H9 (cell line): ENCODE measurements around the gene APLF. TPM values are rescaled to one million over a fixed set of nuclear protein-coding genes. Genes with fewer than 3 reads are reported as not detected.

Experiments used
- DNase-seq: peaks from one replicate; pipeline ENCODE4 v3.0.0-alpha.2; 2017
- H2AFZ ChIP-seq: one replicate; pipeline ENCODE4 v1.6.1; 2013; ENCODE audit warnings: mild to moderate bottlenecking, low read length, control low read depth, moderate library complexity
- H2AK5ac ChIP-seq: 2 replicates; pipeline ENCODE4 v1.6.1; 2013; ENCODE audit warnings: low read length, control low read depth, mixed read lengths; ENCODE audit not compliant: insufficient read length
- H2BK120ac ChIP-seq: one replicate; pipeline ENCODE4 v1.6.1; 2013; ENCODE audit warnings: low read depth, mild to moderate bottlenecking, low read length, control low read depth, inconsistent platforms; ENCODE audit not compliant: poor library complexity, severe bottlenecking
- H2BK12ac ChIP-seq: 2 replicates; pipeline ENCODE4 v1.6.1; 2013; ENCODE audit warnings: low read length, control low read depth, mixed read lengths, low read depth; ENCODE audit not compliant: insufficient read length
- H2BK15ac ChIP-seq: 2 replicates; pipeline ENCODE4 v1.6.1; 2013; ENCODE audit warnings: low read depth, low read length, control low read depth
- H2BK20ac ChIP-seq: one replicate; pipeline ENCODE4 v1.6.1; 2013; ENCODE audit warnings: low read depth, mild to moderate bottlenecking, low read length, control low read depth, inconsistent platforms; ENCODE audit not compliant: poor library complexity, severe bottlenecking
- H2BK5ac ChIP-seq: 2 replicates; pipeline ENCODE4 v1.6.1; 2013; ENCODE audit warnings: low read length, control low read depth, mixed read lengths; ENCODE audit not compliant: insufficient read length
- H3K14ac ChIP-seq: 2 replicates; pipeline ENCODE4 v1.6.1; 2013; ENCODE audit warnings: low read length, control low read depth; ENCODE audit not compliant: insufficient read depth
- H3K18ac ChIP-seq: 2 replicates; pipeline ENCODE4 v1.6.1; 2013; ENCODE audit warnings: low read depth, mild to moderate bottlenecking, mixed read lengths, low read length, control low read depth; ENCODE audit not compliant: insufficient read length
- H3K23ac ChIP-seq: 2 replicates; pipeline ENCODE4 v1.6.1; 2013; ENCODE audit warnings: low read length, control low read depth, mixed read lengths, low read depth; ENCODE audit not compliant: insufficient read length
- H3K23me2 ChIP-seq: 2 replicates; pipeline ENCODE4 v1.6.1; 2013; ENCODE audit warnings: low read depth, mild to moderate bottlenecking, mixed read lengths, low read length, control low read depth; ENCODE audit not compliant: insufficient read length, poor library complexity, severe bottlenecking
- H3K27ac ChIP-seq: 2 replicates; pipeline ENCODE4 v1.5.1; 2013; ENCODE audit warnings: low read length, control low read depth, mixed read lengths, low read depth; ENCODE audit not compliant: insufficient read length
- H3K27me3 ChIP-seq: 2 replicates; pipeline ENCODE4 v1.6.1; 2013; ENCODE audit warnings: low read length, control low read depth, inconsistent platforms; ENCODE audit not compliant: insufficient read depth
- H3K4ac ChIP-seq: 2 replicates; pipeline ENCODE4 v1.6.1; 2013; ENCODE audit warnings: low read depth, mild to moderate bottlenecking, control low read depth, inconsistent platforms, low read length, moderate library complexity
- H3K4me1 ChIP-seq: 2 replicates; pipeline ENCODE4 v1.6.1; 2013; ENCODE audit warnings: low read length, control low read depth, inconsistent platforms; ENCODE audit not compliant: insufficient read depth
- H3K4me2 ChIP-seq: 2 replicates; pipeline ENCODE4 v1.6.1; 2013; ENCODE audit warnings: low read length, control low read depth, mixed read lengths; ENCODE audit not compliant: insufficient read length, insufficient read depth
- H3K56ac ChIP-seq: 2 replicates; pipeline ENCODE4 v1.6.1; 2013; ENCODE audit warnings: low read depth, mild to moderate bottlenecking, mixed read lengths, low read length, control low read depth; ENCODE audit not compliant: insufficient read length
- H3K79me1 ChIP-seq: 2 replicates; pipeline ENCODE4 v1.6.1; 2013; ENCODE audit warnings: low read depth, mild to moderate bottlenecking, moderate library complexity, low read length, control low read depth, inconsistent platforms; ENCODE audit not compliant: insufficient read depth, poor library complexity, severe bottlenecking
- H3K79me2 ChIP-seq: 2 replicates; pipeline ENCODE4 v1.6.1; 2013; ENCODE audit warnings: low read length, control low read depth, inconsistent platforms; ENCODE audit not compliant: insufficient read depth
- H3K9ac ChIP-seq: 2 replicates; pipeline ENCODE4 v1.6.1; 2013; ENCODE audit warnings: low read length, control low read depth, mixed read lengths; ENCODE audit not compliant: insufficient read length; ENCODE audit errors: extremely low read depth
- H3K9me3 ChIP-seq: one replicate; pipeline ENCODE4 v1.6.1; 2013; ENCODE audit warnings: low read depth, low read length, inconsistent platforms; ENCODE audit not compliant: control insufficient read depth
- H3T11ph ChIP-seq: one replicate; pipeline ENCODE4 v1.6.1; 2013; ENCODE audit warnings: mild to moderate bottlenecking, low read length, control low read depth, inconsistent platforms
- H4K20me1 ChIP-seq: one replicate; pipeline ENCODE4 v1.6.1; 2013; ENCODE audit not compliant: control insufficient read depth, insufficient read length, insufficient read depth
- H4K5ac ChIP-seq: 2 replicates; pipeline ENCODE4 v1.6.1; 2013; ENCODE audit warnings: low read depth, mild to moderate bottlenecking, mixed read lengths, low read length, control low read depth; ENCODE audit not compliant: insufficient read length
- H4K8ac ChIP-seq: replicated peaks from 2 replicates; pipeline ENCODE4 v1.6.1; 2013; ENCODE audit warnings: low read length, control low read depth, mixed read lengths, low read depth; ENCODE audit not compliant: insufficient read length
- H4K91ac ChIP-seq: 2 replicates; pipeline ENCODE4 v1.6.1; 2013; ENCODE audit warnings: low read depth, mild to moderate bottlenecking, moderate library complexity, mixed read lengths, low read length, control low read depth; ENCODE audit not compliant: insufficient read length
- H3K27ac Mint-ChIP-seq, 3 experiments: 2 replicates in 2 of 3; 3 replicates in 1 of 3; pipeline ENCODE4 v1.8.0; 2020 to 2021; ENCODE audit warnings: mixed read lengths in 3 of 3, mild to moderate bottlenecking in 1 of 3, moderate library complexity in 1 of 3
- H3K27me3 Mint-ChIP-seq: 2 replicates; pipeline ENCODE4 v1.8.0; 2021; ENCODE audit warnings: low read depth, mild to moderate bottlenecking, moderate library complexity, mixed read lengths
- H3K36me3 Mint-ChIP-seq, 3 experiments: 2 replicates in 2 of 3; 3 replicates in 1 of 3; pipeline ENCODE4 v1.8.0; 2020 to 2021; ENCODE audit warnings: low read depth in 3 of 3, mixed read lengths in 3 of 3; ENCODE audit not compliant: insufficient read depth in 1 of 3
- H3K4me1 Mint-ChIP-seq, 2 experiments: 2 replicates each; pipeline ENCODE4 v1.8.0; 2020; ENCODE audit warnings: mixed read lengths in 2 of 2
- H3K4me3 Mint-ChIP-seq, 2 experiments: 2 replicates in 1 of 2; 3 replicates in 1 of 2; pipeline ENCODE4 v1.8.0; 2020 to 2021; ENCODE audit warnings: mild to moderate bottlenecking in 2 of 2, mixed read lengths in 2 of 2, moderate library complexity in 1 of 2
- H3K9me3 Mint-ChIP-seq, 2 experiments: 2 replicates in 1 of 2; 3 replicates in 1 of 2; pipeline ENCODE4 v1.8.0; 2020; ENCODE audit warnings: mild to moderate bottlenecking in 2 of 2, mixed read lengths in 2 of 2, moderate library complexity in 1 of 2
- CTCF ChIP-seq: fragments of 200-600 bp; sonication (generic); conservative IDR thresholded peaks from 3 replicates; pipeline ENCODE4 v1.8.0; 2021; ENCODE audit warnings: antibody characterized with exemption, mild to moderate bottlenecking
- WGBS: extraction: QIAGEN DNeasy Blood & Tissue Kit; methylation state at CpG from one replicate; pipeline ENCODE4 v1.1.7; 2013; ENCODE audit warnings: missing lambda C conversion rate, low lambda C conversion rate, mixed read lengths; ENCODE audit not compliant: insufficient read length; ENCODE audit errors: extremely low coverage; 5-methylcytosine and 5-hydroxymethylcytosine counted together
- total RNA-seq: library from RNA; stranded (reverse); gene quantifications from 2 replicates; pipeline ENCODE4 v1.2.1, GENCODE V29; 2021

The APLF gene
- total RNA-seq, 1 experiment from 2014 or later, result 3.7 TPM

GRCh38 chr2:68469935-68470334 is 2.5 kb downstream of the APLF start:
- Mint-ChIP-seq H3K9me3 (no peaks in the 10 kb centered on the region), H3K27me3 (no peaks in the 10 kb centered on the region), H3K36me3 (no peaks in the 10 kb centered on the region), H3K27ac (no peak overlapping the region), H3K4me3 (no peak overlapping the region), H3K4me1 (peaks cover 9 to 24% of the 10 kb centered on the region in 2 experiments)
- Histone ChIP-seq H3K23ac (no peak overlapping the region), H3K27ac (no peak overlapping the region), H3K9ac (no peak overlapping the region), H4K8ac (no peak overlapping the region), H3K79me1 (no peaks in the 10 kb centered on the region), H4K5ac (no peak overlapping the region), H3K79me2 (no peaks in the 10 kb centered on the region), H2BK5ac (no peak overlapping the region), H2BK12ac (no peak overlapping the region), H3K9me3 (no peaks in the 10 kb centered on the region), H3T11ph (no peak overlapping the region), H2BK20ac (no peak overlapping the region), H3K14ac (no peak overlapping the region), H3K18ac (no peak overlapping the region), H2AK5ac (no peak overlapping the region), H3K4me1 (no peaks in the 10 kb centered on the region; the same call in 1 of the 2 replicates), H2AFZ (no peak overlapping the region), H3K27me3 (no peaks in the 10 kb centered on the region), H3K23me2 (peaks cover 3% of the 10 kb centered on the region), H3K4ac (no peak overlapping the region), H4K91ac (no peak overlapping the region), H3K4me2 (no peak overlapping the region), H4K20me1 (no peaks in the 10 kb centered on the region), H2BK15ac (no peak overlapping the region), H3K56ac (no peak overlapping the region), H2BK120ac (no peak overlapping the region)
- DNase-seq, result no peak
- WGBS, result no CpG with 5 or more reads among the region's 1 CpG
- no peak for TF ChIP-seq CTCF
